Bone marrow (tissue), 2 donors: ENCODE measurements around the gene SPOCK1.

Experiments
- DNase-seq, 2 donors: peaks; one replicate each; lab custom pipeline; 2025; lab: John Stamatoyannopoulos, UW

SPOCK1 gene

GRCh38 chr5:137328991-137329390 is 170.1 kb downstream of the SPOCK1 start:
- DNase-seq, result no peak

GRCh38 chr5:137328463-137328862 is 170.7 kb downstream of the SPOCK1 start:
- DNase-seq, result no peak

GRCh38 chr5:137325721-137326120 is 173.4 kb downstream of the SPOCK1 start:
- DNase-seq, result no peak

- peak in 1 of 2 donors; percentile 11 for DNase-seq
Measured at GRCh38 chr5:137320056-137321045, 178.8 kb downstream of the SPOCK1 start.

GRCh38 chr5:137318027-137318426 is 181.1 kb downstream of the SPOCK1 start:
- no peak for DNase-seq

- no peak for DNase-seq
Measured at GRCh38 chr5:137316346-137316736, 182.8 kb downstream of the SPOCK1 start.

- no peak for DNase-seq
Measured at GRCh38 chr5:137315534-137316345, 183.4 kb downstream of the SPOCK1 start.

GRCh38 chr5:137315109-137315508 is 184.0 kb downstream of the SPOCK1 start:
- no peak for DNase-seq

GRCh38 chr5:137313526-137314175 is 185.5 kb downstream of the SPOCK1 start:
- no peak for DNase-seq

GRCh38 chr5:137312011-137312410 is 187.1 kb downstream of the SPOCK1 start:
- no peak for DNase-seq

GRCh38 chr5:137310051-137310730 is 188.9 kb downstream of the SPOCK1 start:
- DNase-seq, result no peak

- no peak for DNase-seq
Measured at GRCh38 chr5:137309290-137309689, 189.8 kb downstream of the SPOCK1 start.

- no peak for DNase-seq
Measured at GRCh38 chr5:137308311-137308710, 190.8 kb downstream of the SPOCK1 start.

GRCh38 chr5:137306903-137307302 is 192.2 kb downstream of the SPOCK1 start:
- DNase-seq, result no peak

- no peak for DNase-seq
Measured at GRCh38 chr5:137305971-137306602, 193.0 kb downstream of the SPOCK1 start.

- no peak for DNase-seq
Measured at GRCh38 chr5:137304226-137304874, 194.8 kb downstream of the SPOCK1 start.

- DNase-seq, result no peak
Measured at GRCh38 chr5:137303509-137303908, 195.6 kb downstream of the SPOCK1 start.

GRCh38 chr5:137300411-137301240 is 198.5 kb downstream of the SPOCK1 start:
- DNase-seq, result no peak

GRCh38 chr5:137296213-137296781 is 202.8 kb downstream of the SPOCK1 start:
- no peak for DNase-seq
